NB4 (cell line): ENCODE results near the gene CBLB.

Source experiments
- CTCF ChIP-seq: IDR thresholded peaks from one replicate; pipeline ENCODE4 v1.5.1; 2012; ENCODE audit warnings: low read depth, low read length
- MAX ChIP-seq: IDR thresholded peaks from 2 replicates; pipeline ENCODE4 v1.6.1; 2011; ENCODE audit warnings: low read depth, low read length

- TF ChIP-seq CTCF (no peak), MAX (no peak)
These were observed 252.3 kb downstream of the CBLB start for GRCh38 chr3:105616374-105617121.
